Cardiac fibroblast (primary cell): ENCODE results near the gene KIR3DL3.
A peak's percentile ranks its signal among the peaks of the same experiment; 100 is the strongest.
"Not testable (repeated sequence)": the region's sequence is repeated elsewhere in the genome, so short reads cannot be mapped to it uniquely, and the experiment has no call there.

Experiments used
- DNase-seq, 2 donors: peaks; one replicate each; pipeline versions ENCODE4 v3.0.0 to v3.0.0-alpha.2; 2010; ENCODE audit warnings: low read depth in 2 of 2
- H3K4me3 ChIP-seq, 2 donors: replicated peaks in 1 of 2; 1 replicate in 1 of 2; 2 replicates in 1 of 2; pipeline ENCODE4 v1.5.1; 2011; ENCODE audit warnings: low read depth in 2 of 2, low read length in 2 of 2, mild to moderate bottlenecking in 2 of 2, moderate library complexity in 1 of 2
- CTCF ChIP-seq: IDR thresholded peaks from one replicate; pipeline ENCODE4 v1.5.1; 2011; ENCODE audit warnings: low read depth, mild to moderate bottlenecking, low read length, inconsistent platforms

The KIR3DL3 gene

GRCh38 chr19:54724142-54724541 lies at the start of gene KIR3DL3:
KIR3DL3 (plus strand) TSS chr19:54724442; CDS start chr19:54724497, 55 bp downstream.
- TF ChIP-seq CTCF, result no peak

GRCh38 chr19:54676210-54676834 lies 47.9 kb upstream of the KIR3DL3 start:
- peak; percentile 45 to 56 for DNase-seq

More at GRCh38 chr19:54724142-54724541, at the start of gene KIR3DL3:
- H3K4me3 ChIP-seq, result no peak within 1 kb of the TSS
- no peak for DNase-seq

GRCh38 chr19:54677217-54677616 lies 47.0 kb upstream of the KIR3DL3 start:
- H3K4me3 ChIP-seq, result no peak overlapping the region
- no peak for TF ChIP-seq CTCF
- no peak for DNase-seq

More at GRCh38 chr19:54676210-54676834, 47.9 kb upstream of the KIR3DL3 start:
- H3K4me3 ChIP-seq, result not testable (repeated sequence)
- TF ChIP-seq CTCF, result peak; percentile 92

DNA sequence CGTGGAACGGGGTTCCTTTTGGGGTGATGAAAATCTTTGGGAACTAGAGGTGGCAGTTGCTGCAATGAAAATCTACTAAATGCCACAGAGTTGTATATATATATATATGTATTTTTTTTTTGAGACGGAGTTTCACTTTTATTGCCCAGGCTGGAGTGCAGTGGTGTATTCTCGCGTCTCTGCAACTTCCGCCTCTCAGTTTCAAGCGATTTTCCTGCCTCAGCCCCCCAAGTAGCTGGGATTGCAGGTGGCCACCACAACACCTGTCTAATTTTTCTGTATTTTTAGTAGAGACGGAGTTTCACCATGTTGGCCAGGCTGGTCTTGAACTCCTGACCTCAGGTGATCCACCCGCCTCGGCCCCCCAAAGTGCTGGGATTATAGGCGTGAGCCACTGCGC lies 42.6 kb upstream of the KIR3DL3 start:
- DNase-seq, H3K4me3 ChIP-seq: not testable (repeated sequence)

DNA sequence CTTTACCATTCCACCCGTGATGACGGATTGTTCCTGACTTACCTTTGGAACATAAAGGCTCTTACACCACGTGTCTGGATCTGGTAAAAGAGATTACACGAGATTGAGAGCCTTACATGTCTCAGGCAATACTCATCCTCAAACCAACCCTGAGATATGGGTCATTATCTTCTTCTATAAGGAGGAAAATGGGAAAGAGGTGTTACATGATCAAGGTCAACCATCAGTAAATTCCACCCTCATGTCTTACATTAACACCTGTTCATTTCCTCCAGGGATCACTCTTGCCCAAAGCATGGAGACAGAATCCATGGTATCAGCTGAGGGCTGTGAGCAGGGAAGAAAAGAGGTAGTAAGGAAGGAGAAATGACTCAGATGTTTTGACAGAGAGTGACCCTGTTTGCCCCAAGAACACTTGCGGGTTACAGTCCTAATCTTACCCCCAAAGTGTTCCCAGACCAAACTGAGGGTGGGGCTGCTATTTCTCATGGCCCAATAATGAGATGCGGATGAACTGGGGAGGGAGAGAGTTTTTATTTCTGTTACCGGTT lies 41.9 kb upstream of the KIR3DL3 start:
- no peak for DNase-seq
- no peak for TF ChIP-seq CTCF
- H3K4me3 ChIP-seq, result no peak overlapping the region

DNA sequence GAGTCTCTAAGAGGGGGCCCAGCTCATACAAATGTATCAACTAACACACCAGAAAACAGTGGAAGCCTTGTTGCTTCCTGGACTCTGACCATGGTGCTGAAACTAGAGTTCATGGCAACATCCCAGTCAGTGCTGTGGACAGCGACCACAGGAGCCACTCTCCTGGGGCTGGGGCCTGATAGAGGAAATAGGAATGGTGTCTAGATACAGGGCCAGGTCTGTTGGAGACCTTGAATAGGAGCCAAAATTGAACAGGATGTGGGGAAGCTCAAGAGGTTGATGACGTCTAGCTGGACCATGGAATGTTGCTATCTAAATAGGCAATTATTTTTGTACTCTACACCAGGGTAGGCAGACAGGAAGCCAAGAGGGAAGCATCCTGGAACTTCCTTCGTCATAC lies 39.7 kb upstream of the KIR3DL3 start:
- TF ChIP-seq CTCF, result no peak
- peak in 1 of 2 donors; percentile 23 for DNase-seq
- H3K4me3 ChIP-seq, result no peak overlapping the region

GRCh38 chr19:54691582-54692297 lies 32.5 kb upstream of the KIR3DL3 start:
- no peak for DNase-seq
- H3K4me3 ChIP-seq, result no peak overlapping the region
- no peak for TF ChIP-seq CTCF
